Measurements from ENCODE around the gene KNTC1.

GRCh38 chr12:122513660-122514059, 13.4 kb upstream of the KNTC1 start:
- TF ChIP-seq CTCF (IDR thresholded peaks at IDR 0.05; ENCODE audit: control extremely low read depth in 1 of 3, insufficient read depth in 1 of 3, low read depth in 1 of 3, low read length in 3 of 3) (no peak), EGR1 (IDR thresholded peaks at IDR 0.05; ENCODE audit: borderline replicate concordance, low read depth, low read length) (no peak), BCL11A (IDR thresholded peaks at IDR 0.05; ENCODE audit: low read depth in 2 of 2, low read length in 2 of 2) (no peak), FOSL1 (IDR thresholded peaks at IDR 0.05; ENCODE audit: insufficient read depth, low read depth, low read length) (no peak), SP2 (IDR thresholded peaks at IDR 0.05; ENCODE audit: low read length) (no peak), EZH2 (IDR thresholded peaks at IDR 0.05; ENCODE audit: low read depth, low read length, severe bottlenecking) (no peak), CHD2 (IDR thresholded peaks at IDR 0.05; ENCODE audit: low read length) (no peak), YY1 (IDR thresholded peaks at IDR 0.05; ENCODE audit: low read depth, low read length) (no peak), TAF7 (optimal IDR thresholded peaks at IDR 0.05; ENCODE audit: borderline replicate concordance, low read depth, low read length) (no peak)
